Dendritic cell treated with granulocyte-macrophage colony-stimulating factor and Interleukin-4, amounts not matched to agents 40 ng/mL and 50 ng/mL, for 4 days (primary cell): ENCODE data around the gene MGME1.

Source experiments
- H3K27ac Mint-ChIP-seq: one replicate; pipeline ENCODE4 v1.8.0; 2022; ENCODE audit warnings: mild to moderate bottlenecking, mixed read lengths
- H3K27me3 Mint-ChIP-seq: one replicate; pipeline ENCODE4 v1.8.0; 2022; ENCODE audit warnings: mild to moderate bottlenecking, mixed read lengths
- H3K36me3 Mint-ChIP-seq: one replicate; pipeline ENCODE4 v1.8.0; 2022; ENCODE audit warnings: low read depth, mixed read lengths
- H3K4me1 Mint-ChIP-seq: one replicate; pipeline ENCODE4 v1.8.0; 2022; ENCODE audit warnings: low read depth, mixed read lengths
- H3K4me3 Mint-ChIP-seq: one replicate; pipeline ENCODE4 v1.8.0; 2022; ENCODE audit warnings: mild to moderate bottlenecking, moderate library complexity, mixed read lengths
- H3K9me3 Mint-ChIP-seq: one replicate; pipeline ENCODE4 v1.8.0; 2022; ENCODE audit warnings: mixed read lengths
- intact Hi-C: fragments of 100-400 bp; cut with micrococcal nuclease; formaldehyde crosslinking; loops from one replicate; pipeline ENCODE4 v1.15.0; 2022

The MGME1 gene

DNA sequence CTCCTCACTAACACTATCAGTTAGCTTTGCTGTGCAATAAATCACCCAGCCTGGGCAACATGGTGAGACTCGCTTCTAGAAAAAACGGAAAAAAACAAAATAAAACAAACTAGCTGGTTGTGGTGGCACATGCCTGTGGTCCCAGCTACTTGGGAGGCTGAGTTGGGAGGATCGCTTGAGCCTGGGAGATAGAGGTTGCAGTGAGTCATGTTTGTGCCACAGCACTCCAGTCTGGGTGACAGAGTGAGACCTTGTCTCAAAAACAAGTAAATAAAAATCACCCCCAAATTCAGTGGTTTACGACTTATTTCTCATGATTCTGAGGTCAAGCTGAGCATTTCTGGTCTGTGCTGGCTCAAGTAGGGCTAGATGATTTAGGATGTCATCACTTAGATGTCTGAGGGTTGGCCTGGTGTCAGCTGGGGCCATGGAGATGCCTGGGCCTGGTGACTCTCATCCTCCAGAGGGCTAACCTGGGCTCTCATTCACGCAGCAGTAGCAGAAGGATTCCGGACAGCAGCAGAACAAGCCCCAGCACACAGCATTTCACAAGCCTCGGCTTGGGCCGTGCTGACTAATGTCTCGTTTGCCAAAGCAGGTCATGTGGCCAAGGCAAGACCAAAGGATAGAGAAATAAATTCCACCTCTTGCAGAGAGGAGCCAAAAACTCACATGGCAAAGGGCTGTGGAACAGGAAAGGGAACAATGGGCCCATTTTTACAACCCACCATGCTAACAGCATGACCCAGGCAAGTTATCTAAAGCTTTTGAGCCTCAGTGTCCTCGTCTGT is 32.5 kb downstream of the MGME1 start:
- Mint-ChIP-seq H3K36me3 (no peaks in the 10 kb centered on the region), H3K9me3 (no peaks in the 10 kb centered on the region), H3K27ac (no peak overlapping the region), H3K4me1 (peaks cover 7% of the 10 kb centered on the region), H3K4me3 (no peak overlapping the region), H3K27me3 (peaks cover 3% of the 10 kb centered on the region)
- intact Hi-C loops, result no loop called here

DNA sequence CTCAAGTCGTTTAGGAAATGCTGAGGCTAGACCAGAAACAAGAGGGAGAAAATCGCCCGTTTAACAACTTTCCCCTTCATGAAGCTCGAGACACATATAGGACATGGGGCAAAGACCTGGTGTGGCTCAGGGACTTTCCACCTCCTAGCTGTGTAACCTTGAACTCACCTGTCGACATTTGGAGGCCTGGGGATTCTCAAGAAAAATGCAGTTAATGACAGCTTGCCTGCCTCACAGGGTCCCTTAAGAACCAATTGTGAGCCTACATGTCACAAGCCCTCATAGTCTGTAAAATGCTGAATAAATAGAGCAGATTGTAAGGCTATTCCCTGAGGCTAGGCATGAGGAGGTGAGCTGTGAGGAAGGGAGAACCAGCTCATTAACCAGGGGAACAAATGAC is 35.1 kb downstream of the MGME1 start:
- Mint-ChIP-seq H3K27ac (no peak overlapping the region), H3K4me1 (peaks cover 7% of the 10 kb centered on the region), H3K36me3 (no peaks in the 10 kb centered on the region), H3K27me3 (peaks cover 3% of the 10 kb centered on the region), H3K9me3 (no peaks in the 10 kb centered on the region), H3K4me3 (no peak overlapping the region)
- intact Hi-C loops, result no loop called here

DNA sequence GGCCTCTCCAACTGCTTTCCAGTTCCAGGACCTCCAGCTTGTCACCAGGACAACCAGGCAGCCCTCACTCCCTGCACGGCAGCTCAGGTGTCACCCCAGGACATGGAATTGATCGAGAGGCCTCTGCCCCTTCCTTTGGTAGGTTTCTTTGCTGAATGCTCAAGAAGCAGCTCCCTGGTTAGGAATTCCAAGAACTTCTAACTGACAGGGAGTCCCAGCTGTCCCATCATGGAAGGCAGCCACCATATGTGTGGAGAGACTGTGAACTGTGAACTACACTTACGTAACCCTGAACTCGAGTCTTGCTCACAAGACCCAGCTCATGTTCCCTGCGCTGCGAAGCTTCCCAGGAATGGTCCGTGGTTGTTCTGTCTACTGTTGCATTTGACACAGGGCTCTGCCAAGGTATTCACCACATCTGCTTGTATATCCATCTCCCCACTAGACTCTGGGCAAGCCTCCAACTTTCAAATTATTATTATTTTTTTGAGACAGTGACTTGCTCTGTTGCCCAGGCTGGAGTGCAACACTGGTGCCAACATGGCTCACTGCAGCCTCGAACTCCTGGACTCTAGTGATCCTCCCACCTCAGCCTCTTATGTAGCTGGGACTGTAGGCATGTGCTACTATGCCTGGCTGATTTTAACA is 35.7 kb downstream of the MGME1 start:
- H3K9me3 Mint-ChIP-seq, result no peaks in the 10 kb centered on the region
- peaks cover 7% of the 10 kb centered on the region for H3K4me1 Mint-ChIP-seq
- H3K4me3 Mint-ChIP-seq, result no peak overlapping the region
- intact Hi-C loops, result no loop called here
- no peaks in the 10 kb centered on the region for H3K36me3 Mint-ChIP-seq
- no peak overlapping the region for H3K27ac Mint-ChIP-seq
- H3K27me3 Mint-ChIP-seq, result peaks cover 3% of the 10 kb centered on the region

DNA sequence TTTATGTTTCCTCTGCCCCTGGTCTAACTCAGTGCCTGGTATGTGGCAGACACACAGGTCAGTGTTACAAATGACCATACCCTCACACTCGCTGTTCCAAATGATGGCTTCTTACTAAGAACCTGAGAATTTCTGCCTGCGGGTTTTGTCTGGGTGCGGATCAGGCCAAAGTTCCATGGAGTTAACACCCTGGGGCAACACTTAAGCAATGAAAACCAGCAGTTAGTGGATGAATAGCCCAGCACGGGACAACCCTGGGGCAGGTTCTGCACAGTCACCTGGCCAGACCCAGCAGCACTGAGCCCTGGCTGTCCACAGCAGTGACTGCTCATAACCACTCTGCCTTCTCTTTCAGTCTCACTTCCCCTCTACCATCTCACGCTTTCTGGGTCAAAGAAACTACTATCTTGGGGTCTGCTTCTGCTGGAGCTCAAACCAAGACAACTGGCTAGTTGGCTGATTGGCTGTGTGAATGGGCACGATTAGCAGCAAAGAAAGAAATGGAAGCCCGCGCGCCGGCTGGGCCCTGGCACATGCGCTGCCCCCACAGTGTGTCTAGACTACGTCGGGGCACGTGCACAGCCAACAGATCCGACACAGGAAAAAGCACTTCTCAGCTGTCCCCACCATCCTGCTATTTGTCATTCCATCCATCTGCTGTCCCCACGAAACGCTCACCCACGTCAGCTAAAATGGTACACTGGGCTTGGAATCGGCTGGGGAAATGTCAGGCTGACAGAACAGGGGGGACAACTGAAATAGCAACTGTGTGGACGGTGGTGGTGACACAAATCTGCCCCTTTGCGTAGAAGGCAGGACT is 36.6 kb downstream of the MGME1 start:
- no peak overlapping the region for H3K27ac Mint-ChIP-seq
- no peak overlapping the region for H3K4me3 Mint-ChIP-seq
- H3K36me3 Mint-ChIP-seq, result no peaks in the 10 kb centered on the region
- peaks cover 7% of the 10 kb centered on the region for H3K4me1 Mint-ChIP-seq
- peaks cover 3% of the 10 kb centered on the region for H3K27me3 Mint-ChIP-seq
- intact Hi-C loops, result no loop called here
- H3K9me3 Mint-ChIP-seq, result no peaks in the 10 kb centered on the region

DNA sequence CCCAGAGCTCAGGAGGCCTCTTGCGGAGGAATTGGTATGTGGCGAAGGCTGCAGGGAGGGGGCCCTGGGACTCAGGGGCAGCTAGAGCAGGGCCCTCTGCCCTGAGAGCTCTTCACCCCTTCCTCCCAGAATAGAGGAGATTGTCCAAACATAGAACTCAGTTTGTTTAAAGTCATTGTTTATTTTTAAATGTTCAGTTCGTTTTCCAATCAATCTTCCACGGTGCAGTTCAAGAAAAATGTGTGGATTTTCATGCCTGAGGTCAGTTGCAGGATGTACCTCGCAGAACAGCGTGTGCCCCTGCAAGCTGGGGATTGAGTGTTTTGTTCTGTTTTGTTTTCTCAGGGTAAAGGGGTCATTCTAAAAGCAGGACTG is 37.2 kb downstream of the MGME1 start:
- no peak overlapping the region for H3K27ac Mint-ChIP-seq
- intact Hi-C loops, result no loop called here
- no peak overlapping the region for H3K4me3 Mint-ChIP-seq
- H3K27me3 Mint-ChIP-seq, result peaks cover 3% of the 10 kb centered on the region
- no peaks in the 10 kb centered on the region for H3K36me3 Mint-ChIP-seq
- no peaks in the 10 kb centered on the region for H3K9me3 Mint-ChIP-seq
- H3K4me1 Mint-ChIP-seq, result peaks cover 7% of the 10 kb centered on the region

DNA sequence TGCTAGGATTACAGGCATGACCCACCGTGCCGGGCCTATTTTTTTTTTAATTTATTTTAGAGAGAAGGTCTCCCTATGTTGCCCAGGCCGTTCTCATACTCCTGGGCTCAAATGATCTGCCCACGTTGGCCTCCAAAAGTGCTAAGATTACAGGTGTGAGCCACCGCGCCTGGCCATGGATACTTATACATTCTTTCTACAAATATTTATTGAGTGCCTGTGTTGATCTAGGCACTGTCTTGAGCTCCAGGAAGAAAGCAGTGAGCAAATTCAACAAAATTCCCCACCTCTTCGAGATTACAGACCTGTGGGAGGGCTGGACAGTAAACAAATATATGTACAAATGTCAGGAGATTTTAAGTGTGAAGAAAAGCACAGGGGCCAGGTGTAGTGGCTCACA is 37.9 kb downstream of the MGME1 start:
- H3K9me3 Mint-ChIP-seq, result no peaks in the 10 kb centered on the region
- no peaks in the 10 kb centered on the region for H3K36me3 Mint-ChIP-seq
- no peak overlapping the region for H3K4me3 Mint-ChIP-seq
- peaks cover 3% of the 10 kb centered on the region for H3K27me3 Mint-ChIP-seq
- intact Hi-C loops, result no loop called here
- H3K27ac Mint-ChIP-seq, result no peak overlapping the region
- peaks cover 7% of the 10 kb centered on the region for H3K4me1 Mint-ChIP-seq

DNA sequence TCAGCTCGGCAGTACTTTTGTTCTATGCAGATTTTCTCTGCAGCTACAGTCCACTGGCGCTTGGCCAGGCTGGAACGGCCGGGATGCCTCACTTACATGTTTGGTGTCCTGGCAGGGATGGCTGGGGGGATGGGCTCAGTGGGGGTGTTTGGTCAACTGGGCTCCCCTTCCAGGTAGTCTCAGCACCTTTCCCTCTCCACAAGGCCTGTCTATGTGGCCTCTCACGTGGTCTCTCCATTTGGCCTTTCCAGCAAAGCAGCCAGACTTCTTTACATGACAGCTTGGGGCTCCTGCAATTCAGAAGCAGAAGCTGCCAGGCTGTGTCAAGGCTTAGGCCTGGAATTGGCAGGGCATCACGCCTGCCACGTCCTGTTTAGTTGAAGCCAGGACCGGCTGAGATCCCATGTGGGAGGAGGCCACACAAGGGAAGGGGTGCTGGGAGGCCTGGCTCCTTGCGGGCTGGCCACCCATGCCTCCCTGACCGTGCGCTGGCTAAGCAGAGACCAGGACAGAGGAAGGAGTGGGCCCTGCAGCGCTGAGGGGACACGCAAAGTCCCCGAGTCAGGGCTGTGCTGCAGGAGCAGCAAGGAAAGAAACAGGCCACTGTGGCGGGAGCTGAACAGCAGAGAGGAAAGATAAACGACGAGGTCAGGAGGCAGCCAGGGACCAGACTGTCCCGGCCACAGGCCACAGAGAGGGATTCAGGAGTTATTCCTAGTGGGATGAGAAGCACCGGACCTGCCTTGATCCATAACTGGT is 38.9 kb downstream of the MGME1 start:
- Mint-ChIP-seq H3K4me1 (peaks cover 12% of the 10 kb centered on the region), H3K36me3 (no peaks in the 10 kb centered on the region), H3K27me3 (peaks cover 3% of the 10 kb centered on the region), H3K4me3 (no peak overlapping the region), H3K9me3 (no peaks in the 10 kb centered on the region), H3K27ac (no peak overlapping the region)
- intact Hi-C loops, result no loop called here

DNA sequence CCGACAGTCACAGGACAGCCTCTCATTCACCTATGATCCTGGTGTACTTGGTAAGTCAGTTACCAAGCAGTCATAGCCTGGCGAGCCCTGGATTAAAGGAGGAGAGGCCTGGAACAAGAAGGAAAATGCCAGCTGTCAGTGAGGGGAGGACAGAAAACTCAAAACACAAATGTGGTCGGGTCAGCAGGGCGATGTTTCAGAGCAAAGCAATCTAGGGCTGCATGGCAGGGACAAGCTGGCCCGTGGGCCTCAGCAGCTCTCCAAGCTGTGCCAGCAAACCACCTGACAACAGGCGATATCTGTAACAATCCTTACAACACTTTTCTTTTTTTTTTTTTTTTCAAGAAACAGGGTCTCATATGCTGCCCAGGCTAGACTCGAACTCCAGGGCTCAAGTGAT is 40.3 kb downstream of the MGME1 start:
- no peak overlapping the region for H3K4me3 Mint-ChIP-seq
- intact Hi-C loops, result no loop called here
- H3K27ac Mint-ChIP-seq, result no peak overlapping the region
- no peaks in the 10 kb centered on the region for H3K9me3 Mint-ChIP-seq
- H3K27me3 Mint-ChIP-seq, result peaks cover 3% of the 10 kb centered on the region
- peaks cover 12% of the 10 kb centered on the region for H3K4me1 Mint-ChIP-seq
- H3K36me3 Mint-ChIP-seq, result no peaks in the 10 kb centered on the region

DNA sequence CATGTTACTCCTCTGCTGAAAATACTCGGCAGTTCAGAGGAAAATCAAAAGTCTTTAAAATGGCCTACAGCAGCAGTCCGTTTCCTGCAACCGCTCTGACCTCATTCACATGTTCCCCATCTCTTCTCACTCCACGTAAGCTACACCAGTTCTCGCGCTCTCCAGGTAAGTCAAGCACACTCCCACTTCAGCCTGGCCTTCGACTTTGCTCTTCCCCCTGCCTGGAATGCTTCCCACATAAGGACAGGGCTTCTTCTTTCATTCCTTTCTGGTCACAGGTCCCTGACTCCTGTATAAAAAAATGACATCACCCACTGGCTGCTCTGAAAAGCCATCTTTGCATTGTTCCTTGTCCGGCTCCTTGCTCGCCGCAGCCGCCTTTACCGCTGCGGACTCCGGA is 42.7 kb downstream of the MGME1 start:
- H3K36me3 Mint-ChIP-seq, result no peaks in the 10 kb centered on the region
- H3K27me3 Mint-ChIP-seq, result no peaks in the 10 kb centered on the region
- no peak overlapping the region for H3K4me3 Mint-ChIP-seq
- no peak overlapping the region for H3K27ac Mint-ChIP-seq
- no peaks in the 10 kb centered on the region for H3K9me3 Mint-ChIP-seq
- peaks cover 5% of the 10 kb centered on the region for H3K4me1 Mint-ChIP-seq
- intact Hi-C loops, result no loop called here

DNA sequence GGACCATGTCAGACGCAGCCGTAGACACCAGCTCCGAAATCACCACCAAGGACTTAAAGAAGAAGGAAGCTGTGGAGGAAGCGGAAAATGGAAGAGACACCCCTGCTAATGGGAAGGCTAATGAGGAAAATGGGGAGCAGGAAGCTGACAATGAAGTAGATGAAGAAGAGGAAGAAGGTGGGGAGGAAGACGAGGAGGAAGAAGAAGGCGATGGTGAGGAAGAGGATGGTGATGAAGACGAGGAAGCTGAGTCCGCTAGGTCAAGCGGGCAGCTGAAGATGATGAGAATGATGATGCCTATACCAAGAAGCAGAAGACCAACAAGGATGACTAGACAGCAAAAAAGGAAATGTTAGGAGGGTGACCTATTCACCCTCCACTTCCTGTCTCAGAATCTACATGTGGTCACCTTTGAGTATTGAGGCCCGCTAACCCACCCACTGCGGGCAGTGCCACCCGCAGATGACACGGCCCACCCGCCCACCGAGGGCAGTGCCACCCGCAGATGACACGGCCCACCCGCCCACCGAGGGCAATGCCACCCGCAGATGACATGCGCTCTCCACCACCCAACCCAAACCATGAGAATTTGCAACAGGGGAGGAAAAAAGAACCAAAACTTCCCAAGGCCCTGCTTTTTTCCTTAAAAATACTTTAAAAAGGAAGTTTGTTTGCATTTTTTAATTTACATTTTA is 43.3 kb downstream of the MGME1 start:
- no peaks in the 10 kb centered on the region for H3K9me3 Mint-ChIP-seq
- peaks cover 5% of the 10 kb centered on the region for H3K4me1 Mint-ChIP-seq
- intact Hi-C loops, result no loop called here
- H3K27me3 Mint-ChIP-seq, result no peaks in the 10 kb centered on the region
- no peaks in the 10 kb centered on the region for H3K36me3 Mint-ChIP-seq
- no peak overlapping the region for H3K4me3 Mint-ChIP-seq
- H3K27ac Mint-ChIP-seq, result no peak overlapping the region

DNA sequence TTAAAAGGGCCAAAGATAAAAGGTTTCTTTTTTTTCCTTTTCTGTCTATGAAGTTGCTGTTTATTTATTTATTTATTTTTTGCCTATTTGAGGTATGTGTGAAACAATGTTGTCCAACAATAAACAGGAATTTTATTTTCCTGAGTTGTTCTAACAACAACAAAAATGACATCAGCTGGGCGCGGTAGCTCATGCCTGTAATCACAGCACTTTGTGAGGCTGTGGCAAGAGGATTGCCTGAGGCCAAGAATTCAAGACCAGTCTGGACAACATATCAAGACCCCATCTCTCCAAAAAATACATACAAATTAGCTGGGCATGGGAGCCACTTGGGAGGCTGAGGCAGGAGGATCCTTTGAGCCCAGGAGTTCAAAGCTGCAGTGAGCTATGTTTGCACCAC is 44.1 kb downstream of the MGME1 start:
- Mint-ChIP-seq H3K4me3 (no peak overlapping the region), H3K36me3 (no peaks in the 10 kb centered on the region), H3K27ac (no peak overlapping the region), H3K9me3 (no peaks in the 10 kb centered on the region), H3K27me3 (no peaks in the 10 kb centered on the region), H3K4me1 (peaks cover 5% of the 10 kb centered on the region)
- intact Hi-C loops, result no loop called here

DNA sequence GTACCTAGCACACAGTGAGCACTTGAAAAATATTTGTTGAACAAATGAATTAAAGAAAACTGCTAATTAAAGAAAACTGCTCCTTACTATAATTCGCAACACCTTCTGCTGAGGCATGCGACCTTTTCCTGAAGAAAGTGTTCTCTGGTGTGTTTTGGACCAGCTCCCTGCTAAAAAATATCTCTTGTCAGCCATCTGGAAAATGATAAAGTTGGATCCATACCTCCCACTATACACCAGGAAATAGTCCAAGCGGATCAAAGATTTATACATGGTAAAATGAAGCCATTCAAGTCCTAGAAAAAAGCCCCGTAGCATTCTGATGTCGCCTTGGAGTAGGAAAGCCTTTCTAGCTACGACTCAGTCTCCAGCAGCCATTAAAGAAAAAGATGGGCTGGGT is 45.6 kb downstream of the MGME1 start:
- H3K27ac Mint-ChIP-seq, result no peak overlapping the region

DNA sequence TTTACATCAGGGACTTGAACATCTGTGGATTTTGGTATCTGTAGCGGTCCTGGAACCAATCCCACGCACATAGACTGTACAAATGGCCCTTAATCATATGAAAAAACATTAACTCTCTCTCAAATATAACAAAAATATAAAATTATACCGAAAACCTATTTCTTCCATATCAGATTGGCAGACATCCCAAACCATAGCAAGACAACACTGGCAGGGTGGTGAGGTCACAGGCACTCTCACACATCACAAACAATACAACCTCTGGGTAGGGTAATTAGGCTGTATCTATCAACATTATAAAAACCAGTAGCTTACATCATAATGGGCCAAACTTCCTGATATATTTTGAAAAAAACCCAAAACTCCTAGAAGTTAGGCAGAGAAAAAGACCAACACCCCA is 48.0 kb downstream of the MGME1 start:
- Mint-ChIP-seq H3K4me3 (no peak overlapping the region), H3K4me1 (peaks cover 4% of the 10 kb centered on the region), H3K9me3 (no peaks in the 10 kb centered on the region), H3K27ac (no peak overlapping the region), H3K27me3 (no peaks in the 10 kb centered on the region), H3K36me3 (no peaks in the 10 kb centered on the region)
- intact Hi-C loops, result no loop called here

More for the DNA sequence above, 45.6 kb downstream of the MGME1 start:
- Mint-ChIP-seq H3K9me3 (no peaks in the 10 kb centered on the region), H3K4me1 (peaks cover 5% of the 10 kb centered on the region), H3K4me3 (no peak overlapping the region), H3K27me3 (no peaks in the 10 kb centered on the region), H3K36me3 (no peaks in the 10 kb centered on the region)
- intact Hi-C loops, result no loop called here
